Suprapubic skin (tissue), 4 donors: ENCODE data around the gene CAMK4. TPM values are rescaled to one million over a fixed set of nuclear protein-coding genes. Genes with fewer than 3 reads are reported as not detected.

Experiments
- DNase-seq, 2 donors: peaks; one replicate each; pipeline ENCODE4 v3.0.0-alpha.2; 2019; ENCODE audit warnings: low spot score in 2 of 2
- H3K27ac ChIP-seq: fragments of 200-600 bp; sonication (generic); one replicate; pipeline ENCODE4 v1.5.1; 2019
- H3K27me3 ChIP-seq: fragments of 200-600 bp; sonication (generic); one replicate; pipeline ENCODE4 v1.5.1; 2019
- H3K36me3 ChIP-seq: fragments of 200-600 bp; sonication (generic); one replicate; pipeline ENCODE4 v1.5.1; 2019
- H3K4me1 ChIP-seq: fragments of 200-600 bp; sonication (generic); one replicate; pipeline ENCODE4 v1.5.1; 2019
- H3K4me3 ChIP-seq: fragments of 200-600 bp; sonication (generic); one replicate; pipeline ENCODE4 v1.5.1; 2019; ENCODE audit warnings: mild to moderate bottlenecking
- H3K9me3 ChIP-seq: fragments of 200-600 bp; sonication (generic); one replicate; pipeline ENCODE4 v1.5.1; 2019
- EP300 ChIP-seq: sonication (generic); formaldehyde crosslinking; IDR thresholded peaks from one replicate; pipeline ENCODE4 v1.6.1; 2017; ENCODE audit warnings: antibody characterized with exemption
- POLR2A ChIP-seq, 2 donors: fragments of 450-650 bp; IDR thresholded peaks; one replicate each; pipeline ENCODE4 v1.6.1; 2017; ENCODE audit warnings: antibody characterized with exemption in 2 of 2, mild to moderate bottlenecking in 2 of 2, moderate library complexity in 2 of 2
- POLR2AphosphoS5 ChIP-seq, 3 donors: sonication (generic); formaldehyde crosslinking; IDR thresholded peaks; one replicate each; pipeline ENCODE4 v1.6.1; 2017; ENCODE audit warnings: antibody characterized with exemption in 3 of 3
- WGBS: methylation state at CpG from one replicate; pipeline ENCODE4 v1.1.5; 2018; 5-methylcytosine and 5-hydroxymethylcytosine counted together
- total RNA-seq, 4 donors: library from RNA; depleted of rRNA; stranded (reverse); fragments of >200 nt; gene quantifications; one replicate each; pipeline ENCODE4 v1.1.0, GENCODE V29; 2016
- TF ChIP-seq, protein P1 (sequence below), 2 donors: fragments of 200-600 bp in 1 of 2; fragments of 450-650 bp in 1 of 2; sonication (generic) in 1 of 2; IDR thresholded peaks; one replicate each; pipeline ENCODE4 v1.5.1; 2016 to 2019; ENCODE audit warnings: antibody characterized with exemption in 2 of 2, mild to moderate bottlenecking in 1 of 2, moderate library complexity in 1 of 2

CAMK4 gene
- total RNA-seq, 4 donors from 2014 or later: 0.05 to 2.6 (median 0.21) TPM; not detected in 1

DNA sequence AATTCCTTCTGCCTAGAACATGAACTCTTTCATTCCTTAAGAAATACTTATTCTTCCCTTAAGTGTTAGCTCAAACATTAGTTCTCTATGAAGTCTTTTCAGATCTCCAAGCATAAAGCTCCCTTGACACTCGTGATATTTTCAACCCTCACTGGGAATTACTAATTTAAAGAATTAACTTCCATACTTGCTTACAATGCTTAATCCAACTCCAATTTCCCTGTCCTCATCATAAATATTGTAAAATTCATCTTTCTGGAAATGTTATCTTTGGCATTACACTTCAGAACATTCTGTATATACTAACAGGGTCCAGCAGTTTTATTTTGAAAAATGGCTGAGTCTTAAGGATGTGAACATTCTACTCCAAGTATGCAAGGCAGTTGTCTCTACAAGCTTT lies 280.9 kb downstream of the CAMK4 start:
- Histone ChIP-seq H3K4me3 (no peak overlapping the region), H3K27me3 (no peaks in the 10 kb centered on the region), H3K36me3 (no peaks in the 10 kb centered on the region), H3K4me1 (no peaks in the 10 kb centered on the region), H3K27ac (no peak overlapping the region), H3K9me3 (no peaks in the 10 kb centered on the region)
- TF ChIP-seq POLR2AphosphoS5 (IDR thresholded peaks at IDR 0.05) (no peak), EP300 (no peak), POLR2A (IDR thresholded peaks at IDR 0.05) (no peak)
- TF ChIP-seq, protein P1, sequence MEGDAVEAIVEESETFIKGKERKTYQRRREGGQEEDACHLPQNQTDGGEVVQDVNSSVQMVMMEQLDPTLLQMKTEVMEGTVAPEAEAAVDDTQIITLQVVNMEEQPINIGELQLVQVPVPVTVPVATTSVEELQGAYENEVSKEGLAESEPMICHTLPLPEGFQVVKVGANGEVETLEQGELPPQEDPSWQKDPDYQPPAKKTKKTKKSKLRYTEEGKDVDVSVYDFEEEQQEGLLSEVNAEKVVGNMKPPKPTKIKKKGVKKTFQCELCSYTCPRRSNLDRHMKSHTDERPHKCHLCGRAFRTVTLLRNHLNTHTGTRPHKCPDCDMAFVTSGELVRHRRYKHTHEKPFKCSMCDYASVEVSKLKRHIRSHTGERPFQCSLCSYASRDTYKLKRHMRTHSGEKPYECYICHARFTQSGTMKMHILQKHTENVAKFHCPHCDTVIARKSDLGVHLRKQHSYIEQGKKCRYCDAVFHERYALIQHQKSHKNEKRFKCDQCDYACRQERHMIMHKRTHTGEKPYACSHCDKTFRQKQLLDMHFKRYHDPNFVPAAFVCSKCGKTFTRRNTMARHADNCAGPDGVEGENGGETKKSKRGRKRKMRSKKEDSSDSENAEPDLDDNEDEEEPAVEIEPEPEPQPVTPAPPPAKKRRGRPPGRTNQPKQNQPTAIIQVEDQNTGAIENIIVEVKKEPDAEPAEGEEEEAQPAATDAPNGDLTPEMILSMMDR (IDR thresholded peaks at IDR 0.05): no peak
- 82% methylated on average over 1 of the region's 1 CpG for WGBS
- DNase-seq: no peak

DNA sequence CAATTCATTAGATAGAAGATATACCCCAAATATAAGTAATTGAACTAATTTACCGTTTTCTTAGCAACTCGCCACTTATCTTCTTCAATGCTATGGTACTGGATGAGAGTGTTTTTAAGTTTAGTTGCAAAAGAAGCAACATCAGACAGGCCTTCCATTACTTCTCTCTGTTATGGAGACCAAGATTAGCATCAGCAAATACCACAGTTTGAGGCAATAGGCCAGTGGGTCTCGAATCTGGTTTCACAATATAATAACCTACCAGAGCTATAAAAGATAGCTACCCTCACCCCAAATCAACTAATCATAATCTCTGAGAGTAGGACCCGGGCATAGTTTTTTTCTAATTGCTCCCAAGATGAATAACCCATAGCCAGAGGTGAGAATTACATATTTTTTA lies 283.1 kb downstream of the CAMK4 start:
- H3K27ac ChIP-seq: no peak overlapping the region
- WGBS: 86% methylated on average over 4 of the region's 4 CpGs
- H3K4me1 ChIP-seq: peaks cover 17% of the 10 kb centered on the region

DNA sequence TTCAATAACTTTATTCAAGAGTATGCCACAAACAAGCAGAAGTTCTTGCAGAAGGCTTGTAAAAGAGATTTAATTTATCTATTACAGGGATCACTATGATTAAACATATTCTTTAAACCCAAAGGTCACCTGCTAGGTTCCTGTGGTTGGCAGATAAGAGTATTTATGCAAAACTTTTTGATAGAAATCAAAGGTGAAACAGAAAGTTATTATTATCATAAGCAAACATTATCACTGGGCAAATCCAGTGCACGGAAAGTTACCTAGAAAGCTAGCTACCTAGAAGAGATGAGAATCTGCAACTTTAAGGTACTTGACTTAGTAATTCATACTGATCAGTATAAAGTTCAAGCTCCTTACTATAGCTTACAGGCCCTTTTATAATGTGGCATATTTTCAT lies 284.9 kb downstream of the CAMK4 start:
- DNase-seq: no peak
- Histone ChIP-seq H3K4me3 (no peak overlapping the region), H3K9me3 (no peaks in the 10 kb centered on the region), H3K27ac (no peak overlapping the region), H3K4me1 (peaks cover 22% of the 10 kb centered on the region), H3K27me3 (no peaks in the 10 kb centered on the region), H3K36me3 (no peaks in the 10 kb centered on the region)
- no peak for TF ChIP-seq EP300
- 68% methylated on average over 1 of the region's 1 CpG for WGBS

More for the DNA sequence above, 283.1 kb downstream of the CAMK4 start:
- DNase-seq: no peak
- H3K27me3 ChIP-seq: no peaks in the 10 kb centered on the region
- H3K9me3 ChIP-seq: no peaks in the 10 kb centered on the region
- H3K4me3 ChIP-seq: no peak overlapping the region
- H3K36me3 ChIP-seq: no peaks in the 10 kb centered on the region
- TF ChIP-seq EP300 (no peak), POLR2AphosphoS5 (IDR thresholded peaks at IDR 0.05) (no peak), POLR2A (IDR thresholded peaks at IDR 0.05) (no peak)
- TF ChIP-seq, protein P1 (IDR thresholded peaks at IDR 0.05): no peak

DNA sequence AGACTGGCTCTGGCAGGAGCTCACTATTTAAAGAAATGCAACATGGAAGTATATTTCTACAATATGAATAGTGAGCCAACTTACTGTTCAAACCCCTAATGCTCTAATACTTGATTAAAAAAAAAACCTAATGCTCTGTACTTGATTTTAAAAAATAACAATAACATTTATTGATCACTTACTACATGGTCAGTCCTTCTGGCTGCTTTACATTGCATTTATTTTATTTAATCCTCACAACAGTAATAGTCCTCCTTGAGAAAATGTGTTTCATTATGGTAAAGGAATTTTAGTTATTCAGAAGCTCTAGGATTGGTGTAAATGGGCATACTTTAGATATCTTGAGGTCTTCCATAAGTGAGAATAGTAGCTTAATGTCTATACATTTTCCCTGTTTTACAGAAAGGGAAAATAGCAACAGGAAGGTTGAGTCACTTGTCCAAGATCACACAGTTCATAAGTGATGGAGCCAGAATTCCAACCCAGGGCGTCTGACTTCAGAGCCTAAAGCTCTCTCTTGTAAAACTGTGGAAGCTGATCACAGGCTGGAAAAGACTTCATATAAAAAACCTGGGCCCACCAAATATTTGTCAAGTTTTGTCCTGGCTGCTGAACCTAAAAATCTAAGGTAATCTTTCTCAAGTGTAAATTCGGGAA lies 287.1 kb downstream of the CAMK4 start:
- H3K27ac ChIP-seq: no peak overlapping the region
- no peaks in the 10 kb centered on the region for H3K36me3 ChIP-seq
- no peaks in the 10 kb centered on the region for H3K9me3 ChIP-seq
- H3K4me3 ChIP-seq: peak overlapping the region; percentile 86
- no peak for TF ChIP-seq EP300
- no peak for TF ChIP-seq POLR2AphosphoS5 (IDR thresholded peaks at IDR 0.05)
- TF ChIP-seq POLR2A (IDR thresholded peaks at IDR 0.05): no peak
- TF ChIP-seq, protein P1 (IDR thresholded peaks at IDR 0.05): no peak
- 23% methylated on average over 2 of the region's 2 CpGs for WGBS
- no peaks in the 10 kb centered on the region for H3K27me3 ChIP-seq
- H3K4me1 ChIP-seq: peaks cover 22% of the 10 kb centered on the region
- no peak for DNase-seq

DNA sequence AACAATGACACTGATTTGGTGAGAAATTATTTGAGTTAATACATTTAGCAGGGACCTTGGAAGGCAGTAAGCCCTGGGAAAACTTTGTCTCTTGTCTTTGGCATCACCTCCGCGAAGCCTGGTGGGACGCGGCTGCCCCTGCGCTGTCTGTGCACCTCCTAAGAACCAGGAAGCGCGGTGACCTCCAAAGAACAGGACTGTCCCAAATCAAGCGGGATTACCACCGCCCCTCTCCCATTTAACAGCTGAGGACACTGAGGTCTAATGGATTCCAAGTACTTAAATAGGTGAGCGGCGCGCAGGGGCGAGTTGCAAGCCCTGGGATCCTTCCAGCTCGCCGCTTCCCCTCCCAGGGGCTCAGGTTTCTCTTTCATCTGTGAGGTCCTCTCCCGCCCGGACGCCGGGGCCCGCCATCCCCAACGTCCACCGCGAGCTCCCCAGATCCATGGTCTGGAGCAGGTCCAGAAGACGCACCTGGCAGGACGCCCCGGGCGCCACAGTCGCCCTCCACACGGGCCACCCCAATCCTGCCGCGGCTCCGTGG lies 287.7 kb downstream of the CAMK4 start:
- TF ChIP-seq POLR2A (IDR thresholded peaks at IDR 0.05) (no peak), POLR2AphosphoS5 (IDR thresholded peaks at IDR 0.05) (no peak), EP300 (no peak)
- TF ChIP-seq, protein P1 (IDR thresholded peaks at IDR 0.05): no peak

More for the DNA sequence above, 287.7 kb downstream of the CAMK4 start:
- no peaks in the 10 kb centered on the region for H3K36me3 ChIP-seq
- no peak for DNase-seq
- no peaks in the 10 kb centered on the region for H3K9me3 ChIP-seq
- H3K4me3 ChIP-seq: peak overlapping the region; percentile 86
- H3K27me3 ChIP-seq: no peaks in the 10 kb centered on the region
- H3K27ac ChIP-seq: peak overlapping the region; percentile 78
- 2% methylated on average over 10 of the region's 32 CpGs for WGBS
- H3K4me1 ChIP-seq: peaks cover 22% of the 10 kb centered on the region
